Measurements from ENCODE around the gene VTI1A.

The VTI1A gene

DNA sequence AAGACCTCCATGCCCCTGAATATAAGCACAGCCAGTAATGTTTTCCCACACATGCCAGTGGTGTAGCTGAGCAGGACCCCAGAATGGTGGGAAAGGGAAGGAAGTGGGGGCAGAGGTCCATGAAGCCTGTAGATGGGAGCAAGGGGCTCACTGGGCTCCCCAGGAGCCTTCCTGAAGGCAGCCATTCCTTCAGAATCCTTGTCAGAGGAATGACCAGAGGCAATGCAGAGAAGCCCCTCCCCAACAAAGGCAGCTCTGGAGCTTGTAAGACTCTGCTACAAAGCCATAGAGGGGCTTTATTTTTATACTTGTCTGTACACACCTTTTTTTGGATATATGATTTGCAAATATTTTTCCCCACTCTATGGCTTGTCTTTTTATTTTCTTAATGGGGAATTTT lies 338.1 kb downstream of the VTI1A start:
- DNase-seq (ENCODE audit: low read depth), result no peak

DNA sequence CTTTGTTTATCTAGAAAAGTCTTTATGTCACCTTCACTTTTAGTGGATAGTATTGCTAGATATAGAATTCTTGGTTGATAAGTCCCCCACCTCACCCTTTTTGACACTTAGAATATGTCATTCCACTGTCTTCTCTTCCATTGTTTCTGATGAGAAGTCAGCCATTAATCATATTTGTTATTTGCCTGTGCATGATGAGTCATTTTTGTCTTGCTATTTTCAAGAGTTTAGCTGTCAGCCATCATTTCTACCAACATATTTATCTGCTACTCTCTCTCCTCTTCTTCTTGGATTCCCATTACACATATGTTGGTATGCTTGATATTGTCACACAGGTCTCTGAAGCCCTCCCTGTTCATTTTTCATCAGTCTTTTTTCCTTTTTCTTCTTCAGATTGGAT lies 342.2 kb downstream of the VTI1A start:
- no peak for DNase-seq (ENCODE audit: low read depth)

DNA sequence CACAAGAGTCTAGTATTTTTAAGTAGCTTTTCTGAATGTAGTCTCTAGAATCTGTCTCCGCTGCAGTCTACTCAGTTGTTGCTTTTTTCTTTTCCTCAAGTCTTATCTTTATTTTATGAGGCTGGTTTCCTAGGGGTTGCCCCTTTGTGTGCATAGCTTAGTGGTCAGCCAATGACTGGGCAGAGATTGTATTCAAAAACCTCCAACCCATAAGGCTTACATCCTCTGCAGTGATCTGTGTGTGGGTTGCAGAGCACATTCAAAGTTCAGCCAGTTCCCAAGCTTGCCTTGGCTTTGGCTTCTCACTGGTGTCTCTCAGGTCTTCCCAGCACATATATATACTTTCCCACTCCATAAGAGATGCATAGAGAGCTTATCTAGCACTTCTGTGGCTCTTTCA lies 343.0 kb downstream of the VTI1A start:
- DNase-seq (ENCODE audit: low read depth), result no peak

DNA sequence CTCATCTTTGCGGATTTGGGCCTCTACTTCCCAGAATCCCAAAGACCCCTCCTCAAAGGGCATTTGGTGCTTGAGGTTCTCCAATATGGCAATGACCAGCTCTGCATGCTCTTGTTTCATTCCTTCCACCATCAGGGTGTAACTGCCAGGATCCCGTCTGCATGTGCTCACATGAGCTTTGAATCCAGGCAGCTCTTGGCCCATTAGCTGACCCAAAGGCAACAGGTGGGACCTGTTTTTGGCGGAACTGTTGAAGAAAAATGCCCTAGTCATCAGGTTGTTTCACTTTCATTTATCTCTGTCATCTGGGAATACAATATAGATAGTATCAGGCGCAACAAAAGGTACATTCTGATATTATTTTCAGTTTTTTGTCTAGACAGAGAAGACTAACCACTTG lies 343.9 kb downstream of the VTI1A start:
- no peak for DNase-seq (ENCODE audit: low read depth)

DNA sequence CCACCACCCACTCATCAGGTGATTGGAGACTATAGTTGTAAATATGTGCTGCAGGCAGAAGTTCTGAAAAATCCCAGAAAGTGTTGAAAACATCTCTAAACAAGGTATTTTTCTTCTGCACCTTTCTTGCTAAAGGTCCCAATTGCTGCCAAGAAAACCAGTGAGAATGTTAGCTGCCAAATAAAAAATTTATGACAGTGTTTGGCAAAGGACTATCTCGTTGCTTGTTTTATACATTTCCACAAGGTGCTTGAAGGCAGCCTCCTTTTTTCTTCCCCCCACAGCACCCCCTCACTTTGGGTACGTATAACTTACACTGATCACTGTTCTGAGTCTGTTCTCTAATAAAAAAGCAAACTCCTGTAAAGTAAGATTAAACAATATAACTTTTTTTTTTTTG lies 344.4 kb downstream of the VTI1A start:
- DNase-seq (ENCODE audit: low read depth), result no peak

DNA sequence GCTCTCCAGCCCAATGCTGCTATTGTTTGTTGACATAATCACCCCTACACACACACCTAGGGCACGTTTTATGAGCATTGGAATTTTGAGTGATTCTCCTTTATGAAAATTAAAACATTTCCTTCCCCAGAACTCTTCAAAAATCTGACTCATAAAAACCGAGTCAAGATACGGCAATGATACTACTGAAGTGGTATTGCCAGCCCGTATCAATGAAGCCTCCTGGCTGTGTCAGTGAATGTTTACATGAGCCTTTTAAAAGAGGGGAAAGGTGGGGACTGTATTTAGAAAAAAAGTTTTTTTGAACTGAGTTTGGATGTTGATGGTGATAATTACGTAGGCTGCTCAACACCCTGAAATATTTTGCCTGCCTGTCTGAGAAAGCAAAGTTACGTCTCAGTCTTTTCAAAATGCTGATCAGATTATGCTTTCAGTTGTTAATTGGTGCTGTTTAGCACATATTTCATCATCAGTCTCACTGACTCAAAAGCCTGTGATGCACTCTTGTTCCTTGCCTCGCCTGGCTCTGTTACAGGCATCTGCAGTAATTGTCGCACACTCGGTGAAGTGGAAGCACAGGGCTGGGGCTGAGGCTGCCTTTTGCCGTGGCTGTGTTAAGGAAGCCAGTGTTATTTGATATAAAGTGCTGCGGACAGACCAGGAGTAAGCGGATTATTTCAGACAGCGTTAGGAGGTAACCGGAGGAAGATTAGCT lies 345.6 kb downstream of the VTI1A start:
- no peak for DNase-seq (ENCODE audit: low read depth)

DNA sequence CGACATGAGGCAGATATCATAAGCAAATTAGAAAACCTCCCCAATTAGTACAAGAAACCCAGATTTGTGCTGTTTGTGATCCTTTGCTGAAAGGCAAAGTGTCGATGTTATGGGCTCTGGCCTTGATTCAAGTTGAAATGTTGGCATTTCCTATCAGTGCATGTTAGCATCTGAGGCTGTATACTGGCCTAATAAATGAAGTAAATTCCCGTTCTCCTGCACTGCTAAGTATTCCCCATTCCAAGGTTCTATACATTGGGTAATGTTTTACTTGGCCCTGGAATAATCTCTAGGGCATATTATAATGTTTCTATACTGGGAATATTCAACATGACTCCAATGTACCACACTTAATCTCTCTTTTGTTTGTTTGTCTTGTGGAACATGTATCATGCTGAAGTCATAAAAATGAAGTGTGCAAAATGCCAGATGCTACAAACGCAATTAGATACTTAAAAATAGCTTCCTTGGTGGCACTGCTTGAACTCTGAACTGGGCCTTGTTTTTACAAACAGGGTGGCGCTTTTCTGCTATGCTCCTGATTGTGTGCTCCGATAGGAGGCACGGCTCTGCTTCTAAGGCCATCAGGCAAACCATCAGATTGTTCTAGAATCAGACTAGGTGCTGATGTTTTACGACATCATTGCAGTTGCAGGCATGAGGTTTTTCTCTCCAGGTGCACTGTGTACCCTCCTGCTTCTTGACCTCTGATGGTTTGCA lies 346.3 kb downstream of the VTI1A start:
- no peak for DNase-seq (ENCODE audit: low read depth)

DNA sequence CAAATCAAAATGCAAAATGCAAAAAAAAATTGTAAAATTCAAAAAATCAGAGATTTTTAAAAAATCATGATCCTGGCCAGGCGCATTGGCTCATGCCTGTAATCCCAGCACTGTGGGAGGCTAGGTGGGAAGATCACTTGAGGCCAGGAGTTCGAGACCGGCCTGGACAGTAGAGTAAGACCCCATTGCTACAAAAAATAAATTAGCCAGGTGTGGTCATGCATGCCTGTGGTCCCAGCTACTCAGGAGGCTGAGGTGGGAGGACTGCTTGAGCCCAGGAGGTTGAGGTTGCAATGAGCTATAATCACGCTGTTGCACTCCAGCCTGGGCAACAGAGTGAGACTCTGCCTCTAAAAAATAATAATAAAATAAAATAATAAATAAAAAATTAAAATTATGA lies 347.2 kb downstream of the VTI1A start:
- DNase-seq (ENCODE audit: low read depth), result no peak

DNA sequence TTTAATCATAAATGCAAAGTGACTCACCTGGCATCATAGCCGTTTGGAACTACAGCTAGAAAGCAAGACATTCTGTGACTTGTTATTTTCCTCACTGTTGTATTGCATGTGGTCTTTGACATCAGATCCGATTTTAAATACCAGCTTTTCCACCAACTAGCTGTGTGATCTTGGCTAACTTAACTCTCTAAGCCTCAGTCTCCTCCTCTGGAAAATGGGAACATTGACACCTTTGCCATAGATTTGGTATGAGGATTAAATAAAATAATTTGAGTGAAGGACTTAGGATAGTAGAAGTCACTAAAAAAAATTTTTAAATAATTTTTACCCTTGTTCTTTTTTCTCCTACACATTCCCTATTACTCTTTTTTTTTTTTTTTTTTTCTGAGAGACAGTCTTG lies 348.1 kb downstream of the VTI1A start:
- DNase-seq (ENCODE audit: low read depth), result no peak

DNA sequence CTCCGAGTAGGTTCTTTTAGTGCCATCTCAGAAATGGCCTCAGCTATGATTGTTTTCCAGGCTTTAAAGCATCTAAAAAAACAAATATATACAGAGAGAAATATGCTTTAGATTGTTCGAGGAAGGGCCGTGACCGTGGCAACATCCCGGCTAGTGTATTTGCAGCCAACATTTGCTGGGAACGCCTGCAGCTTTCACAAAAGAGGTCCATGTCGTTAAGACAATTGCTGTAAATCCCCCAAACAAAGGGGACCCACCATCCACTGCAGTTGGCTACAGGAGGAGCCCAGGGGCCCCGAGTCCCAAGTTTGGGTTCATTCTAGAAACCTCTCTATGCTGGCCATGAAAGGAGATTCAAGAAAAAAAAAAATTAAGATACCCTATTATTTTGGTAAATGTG lies 350.2 kb downstream of the VTI1A start:
- DNase-seq (ENCODE audit: low read depth), result no peak

DNA sequence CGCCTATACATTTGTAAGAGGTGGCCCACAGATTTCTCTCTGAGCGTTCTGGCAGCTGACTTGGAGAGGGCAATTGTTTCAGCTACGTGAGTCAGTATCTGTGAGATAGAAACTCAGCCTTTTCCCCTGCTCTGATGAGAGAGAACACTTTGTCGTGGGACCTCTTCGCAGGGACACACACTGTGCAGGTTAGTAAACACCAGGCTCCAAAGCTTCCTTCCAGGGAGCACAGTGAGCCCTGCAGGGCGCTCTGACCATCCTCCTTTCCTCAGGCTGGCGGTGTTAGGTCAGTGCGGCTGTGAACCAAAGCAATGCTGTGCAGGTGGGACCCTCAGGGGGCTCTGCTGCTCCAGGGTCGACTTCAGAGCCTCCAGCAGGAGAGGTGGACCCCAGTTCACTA lies 350.8 kb downstream of the VTI1A start:
- no peak for DNase-seq (ENCODE audit: low read depth)

DNA sequence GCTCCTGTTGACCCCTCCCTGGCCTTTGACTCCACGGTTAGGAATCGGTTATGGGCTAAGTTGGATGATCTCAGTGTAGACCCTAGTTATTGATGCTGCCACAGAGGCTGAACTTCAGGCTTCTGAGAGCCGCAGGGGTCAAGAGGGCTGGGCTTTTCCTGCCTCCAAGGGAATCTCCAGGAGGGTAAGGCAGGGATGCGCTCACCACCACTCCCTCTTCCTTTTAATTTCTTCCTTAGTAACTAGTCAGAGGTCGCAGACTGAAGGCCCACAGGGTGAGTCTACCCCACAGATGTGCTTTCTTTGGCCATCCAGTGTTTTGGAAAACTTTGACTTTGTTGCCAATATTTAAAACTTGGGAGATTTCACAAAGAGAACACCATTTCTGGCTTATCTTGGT lies 352.0 kb downstream of the VTI1A start:
- DNase-seq (ENCODE audit: low read depth), result no peak

DNA sequence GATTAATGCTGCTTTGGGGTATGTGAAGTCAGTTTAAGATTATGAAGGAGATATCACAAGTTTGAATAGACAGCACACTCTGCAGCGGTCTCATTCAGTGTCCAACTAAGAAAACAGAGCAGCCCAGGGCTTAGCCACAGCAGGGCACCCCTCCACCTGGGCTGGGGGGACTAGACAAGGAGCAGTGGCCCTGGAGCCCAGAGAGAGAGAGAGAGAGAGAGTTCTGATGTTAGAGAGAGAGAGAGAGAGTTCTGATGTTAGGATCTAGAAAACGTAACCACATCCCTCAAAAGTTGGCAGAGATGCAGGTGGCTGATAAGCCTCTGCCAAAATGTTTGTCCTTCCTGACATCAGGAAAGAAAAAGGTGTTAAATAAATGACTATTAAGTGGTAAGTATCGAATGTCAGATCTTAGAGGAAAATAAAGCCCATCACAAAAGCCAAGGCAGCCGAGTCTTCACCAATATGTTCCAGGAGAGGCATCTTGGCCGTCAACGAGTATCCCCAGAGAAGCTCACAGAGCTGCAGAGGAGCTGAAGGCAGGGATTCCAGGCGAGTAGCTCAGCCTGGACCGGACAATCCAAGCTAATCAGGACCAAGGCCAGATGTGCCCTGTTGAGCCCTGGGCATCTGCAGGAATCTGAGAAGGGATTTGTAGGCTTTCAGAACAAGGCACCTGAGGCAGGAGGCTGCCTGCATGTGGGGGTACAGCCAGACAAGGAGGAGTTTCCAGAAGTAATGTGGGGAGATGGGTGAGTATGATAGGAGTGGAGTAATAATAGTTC lies 352.9 kb downstream of the VTI1A start:
- DNase-seq (ENCODE audit: low read depth), result no peak

DNA sequence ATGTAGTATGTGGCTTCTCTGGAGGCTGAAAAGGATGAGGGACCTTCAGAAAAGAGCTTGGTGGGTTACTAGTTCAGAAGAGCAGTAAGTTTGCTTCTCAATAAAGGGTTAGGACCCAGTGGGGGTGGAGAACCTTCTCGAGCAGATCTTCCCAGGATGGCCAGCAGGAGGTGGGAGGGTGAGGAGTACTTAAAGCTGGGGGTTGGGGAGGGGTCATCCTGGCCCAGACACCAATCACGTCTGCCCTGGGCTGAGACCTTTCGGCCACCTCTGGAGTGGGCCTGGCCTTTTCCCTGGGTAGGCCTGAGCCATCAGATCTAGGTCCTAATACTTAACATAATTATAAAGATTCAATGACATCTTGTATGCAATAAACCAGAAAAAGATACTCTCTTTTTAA lies 354.0 kb downstream of the VTI1A start:
- no peak for DNase-seq (ENCODE audit: low read depth)

DNA sequence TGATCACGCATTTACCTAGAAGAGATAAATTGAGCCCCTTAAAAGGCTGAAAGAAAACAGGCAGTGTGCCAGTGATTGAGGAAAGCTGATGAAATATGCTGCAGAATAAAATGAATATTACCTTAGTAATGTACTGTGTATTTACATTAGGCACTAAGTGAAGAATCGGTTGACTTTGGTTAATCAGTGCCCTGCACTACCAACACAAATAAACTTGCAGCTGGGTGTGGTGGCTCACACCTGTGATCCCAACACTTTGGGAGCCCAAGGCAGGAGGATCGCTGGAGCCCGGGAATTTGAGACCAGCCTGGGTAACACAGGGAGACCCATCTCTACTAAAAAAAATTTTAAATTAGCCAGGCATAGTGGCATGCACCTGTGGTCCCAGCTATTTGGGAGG lies 354.7 kb downstream of the VTI1A start:
- no peak for DNase-seq (ENCODE audit: low read depth)

DNA sequence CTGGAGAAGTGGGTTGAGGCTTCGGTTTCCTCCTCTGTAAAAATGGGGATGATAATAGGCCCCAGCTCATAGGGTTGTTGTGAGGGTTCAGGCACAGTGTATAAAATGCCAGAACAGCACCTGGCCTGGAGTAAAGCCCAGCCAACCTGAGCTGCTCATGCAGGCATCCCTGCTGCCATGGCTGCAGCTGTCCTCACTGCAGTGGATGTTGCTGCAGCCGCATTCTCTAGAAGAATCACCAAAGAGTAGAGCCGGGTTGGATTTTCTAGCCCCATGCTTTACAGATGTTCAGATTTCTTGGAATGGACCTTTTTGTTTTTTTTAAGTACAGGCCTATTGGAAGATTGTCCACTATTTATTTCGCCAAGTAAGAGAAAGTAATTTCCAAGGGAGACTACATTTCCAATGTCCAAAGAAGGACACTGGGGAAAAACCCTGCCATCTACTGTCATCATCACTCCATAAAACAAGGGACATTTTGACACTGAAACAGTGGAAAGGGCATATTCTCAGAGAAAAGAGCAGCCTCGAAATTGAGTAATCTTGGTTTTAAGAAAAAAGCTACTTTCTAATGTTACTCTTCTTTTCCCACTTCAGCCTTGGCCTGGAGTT lies 355.5 kb downstream of the VTI1A start:
- no peak for DNase-seq (ENCODE audit: low read depth)

DNA sequence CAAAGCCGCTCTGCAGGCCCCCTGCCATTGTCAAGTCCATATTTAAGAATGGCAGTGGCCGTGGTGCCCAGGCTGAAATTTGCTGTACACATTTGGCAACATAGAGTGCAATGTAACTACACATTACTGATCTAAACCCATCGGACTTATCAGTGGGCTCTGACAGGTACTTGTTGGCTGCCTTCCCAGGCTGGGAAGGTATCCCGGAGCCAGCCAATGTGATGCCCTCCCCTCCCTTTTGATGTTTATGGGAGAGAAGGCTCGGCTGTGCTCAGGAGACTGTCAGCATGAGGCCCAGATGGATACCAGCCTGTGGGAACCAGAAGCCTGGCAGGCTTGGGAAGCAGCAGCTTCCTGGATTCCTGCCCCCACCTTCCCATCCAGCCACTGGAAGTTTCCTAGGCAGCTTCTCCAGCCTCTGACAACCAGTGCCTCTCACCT lies 357.0 kb downstream of the VTI1A start:
- DNase-seq (ENCODE audit: low read depth), result no peak

DNA sequence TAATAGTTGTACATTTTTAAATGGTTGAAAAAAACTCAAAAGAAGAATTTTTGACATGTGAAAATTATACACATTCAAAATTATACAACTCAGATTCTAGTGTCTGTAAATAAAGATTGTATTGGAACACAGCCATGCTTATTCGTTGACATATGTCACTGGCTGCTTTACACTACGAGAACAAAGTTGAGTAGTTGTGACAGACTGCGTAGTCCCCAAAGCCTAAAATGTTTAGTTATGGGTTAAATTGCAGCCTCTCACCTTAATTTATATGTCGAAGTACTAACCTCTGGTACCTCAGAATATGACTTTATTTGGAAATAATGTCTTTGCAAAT lies 358.2 kb downstream of the VTI1A start:
- DNase-seq (ENCODE audit: low read depth), result no peak

DNA sequence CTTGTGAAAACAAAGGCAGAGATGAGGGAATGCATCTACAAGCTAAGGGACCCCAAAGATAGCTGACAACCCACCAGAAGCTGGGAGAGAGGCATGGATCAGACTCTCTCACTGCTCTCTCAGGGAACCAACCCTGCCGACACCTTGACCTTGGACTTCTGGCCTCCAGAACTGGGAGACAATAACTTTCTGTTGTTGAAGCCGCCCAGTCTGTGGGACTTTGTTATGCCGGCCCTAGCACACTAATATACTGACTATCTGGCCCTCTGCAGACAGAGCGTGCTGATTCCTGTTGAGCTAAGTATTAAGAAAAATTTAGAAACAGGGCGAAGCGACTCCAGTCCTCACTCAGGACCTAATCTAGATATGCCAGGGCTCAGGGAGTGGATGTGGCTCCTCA lies 358.7 kb downstream of the VTI1A start:
- no peak for DNase-seq (ENCODE audit: low read depth)

DNA sequence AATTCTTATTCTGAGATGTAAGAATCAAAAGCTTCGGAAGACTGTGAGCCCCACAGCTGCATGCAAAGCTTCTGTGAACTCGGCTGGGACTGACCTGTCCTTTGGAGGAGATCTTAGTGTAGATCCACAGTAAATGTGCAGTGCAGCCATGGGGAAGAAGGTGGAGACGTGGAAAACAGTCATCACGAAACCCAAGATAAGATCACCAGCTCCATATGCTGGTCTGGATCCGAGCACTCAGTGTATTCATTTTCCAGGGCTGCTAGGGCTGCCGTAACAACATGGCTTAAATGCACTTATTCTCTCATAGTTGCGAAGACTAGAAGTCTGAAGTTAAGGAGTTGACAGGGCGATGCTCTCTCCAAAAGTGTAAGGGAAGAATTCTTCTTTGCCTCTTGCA lies 360.0 kb downstream of the VTI1A start:
- no peak for DNase-seq (ENCODE audit: low read depth)

DNA sequence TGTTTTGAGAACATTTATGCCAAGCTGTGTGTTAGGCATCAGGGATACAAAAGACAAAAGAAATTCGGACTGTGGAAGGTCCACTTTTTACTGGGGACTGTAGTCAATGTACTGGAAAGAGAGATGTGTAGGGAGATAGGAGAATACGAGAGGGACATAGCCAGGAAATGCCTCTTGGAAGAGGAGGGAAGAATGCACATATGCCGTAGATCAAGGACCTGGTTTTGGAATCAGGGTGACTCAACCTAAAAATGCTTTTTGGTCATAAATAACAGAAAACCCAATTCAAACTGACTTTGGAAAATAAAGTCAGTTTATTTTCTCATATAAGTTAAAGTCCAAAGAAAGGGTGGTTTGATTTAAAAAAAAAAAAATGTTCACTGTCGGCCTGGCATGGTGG lies 362.7 kb downstream of the VTI1A start:
- DNase-seq (ENCODE audit: low read depth), result no peak

DNA sequence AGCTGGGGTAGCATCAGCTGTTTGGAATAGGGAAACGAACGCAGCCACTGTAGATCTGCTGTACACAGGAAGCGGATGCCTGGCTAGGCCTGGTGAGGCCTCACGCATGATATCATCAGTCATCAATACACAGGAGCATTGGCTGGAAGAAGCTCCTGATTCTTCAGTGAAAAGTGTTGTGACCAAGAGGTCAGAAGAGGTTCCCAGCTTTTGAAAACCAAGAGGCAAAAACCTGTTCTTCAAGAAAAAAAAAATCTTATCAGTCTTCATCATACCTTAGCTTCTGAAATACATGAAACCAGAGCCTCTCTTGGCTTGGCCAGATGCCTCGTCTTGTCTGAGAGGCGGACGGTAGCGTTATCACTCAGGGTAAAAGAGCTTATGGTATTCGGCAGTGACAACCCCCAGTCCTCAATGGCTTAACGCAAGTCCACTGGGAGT lies 363.7 kb downstream of the VTI1A start:
- DNase-seq (ENCODE audit: low read depth), result no peak

Data from stimulated activated CD8-positive, alpha-beta memory T cell treated with anti-CD3 and anti-CD28 coated beads, Interleukin-7, amount 100 ng/mL, for 24 hours (primary cell).